ENCODE results near the gene MLLT11.

The MLLT11 gene

GRCh38 chr1:151060007-151060656 lies at the start of gene MLLT11:
Gene MLLT11 (plus strand): TSS chr1:151060397. CDS start chr1:151067225, 6,828 bp downstream.
- H3K9ac ChIP-seq (ENCODE audit: low read depth in 1 of 2, low read length in 2 of 2): peak within 1 kb of the TSS; percentile 89 to 97
- H3K4me1 ChIP-seq (ENCODE audit: control insufficient read depth in 2 of 2, insufficient read depth in 2 of 2, low read length in 2 of 2): peaks cover 29 to 36% of the 10 kb centered on the region in 2 donors
- peaks cover 6 to 7% of the 10 kb centered on the region in 2 donors for H3K36me3 ChIP-seq (ENCODE audit: control insufficient read depth in 2 of 2, insufficient read depth in 2 of 2, low read length in 2 of 2)
- H3K4me3 ChIP-seq (ENCODE audit: low read length in 2 of 2): peak within 1 kb of the TSS; percentile 89 to 98
- H3K27ac ChIP-seq (ENCODE audit: low read depth in 2 of 2, low read length in 2 of 2): peak within 1 kb of the TSS; percentile 89 to 96
- no peaks in the 10 kb centered on the region for H3K27me3 ChIP-seq (ENCODE audit: control insufficient read depth in 2 of 2, insufficient read depth in 2 of 2, low read length in 2 of 2)
- H3K9me3 ChIP-seq (ENCODE audit: control insufficient read depth in 2 of 2, low read length in 2 of 2): no peaks in the 10 kb centered on the region

- H3K4me3 ChIP-seq (ENCODE audit: low read length in 2 of 2): no peak overlapping the region
- no peaks in the 10 kb centered on the region for H3K27me3 ChIP-seq (ENCODE audit: control insufficient read depth in 2 of 2, insufficient read depth in 2 of 2, low read length in 2 of 2)
- H3K27ac ChIP-seq (ENCODE audit: low read depth in 2 of 2, low read length in 2 of 2): peak overlapping the region in 1 of 2 donors; percentile 9
- no peaks in the 10 kb centered on the region for H3K9me3 ChIP-seq (ENCODE audit: control insufficient read depth in 2 of 2, low read length in 2 of 2)
- H3K9ac ChIP-seq (ENCODE audit: low read depth in 1 of 2, low read length in 2 of 2): no peak overlapping the region
- no peaks in the 10 kb centered on the region for H3K36me3 ChIP-seq (ENCODE audit: control insufficient read depth in 2 of 2, insufficient read depth in 2 of 2, low read length in 2 of 2)
- H3K4me1 ChIP-seq (ENCODE audit: control insufficient read depth in 2 of 2, insufficient read depth in 2 of 2, low read length in 2 of 2): peaks cover 35 to 41% of the 10 kb centered on the region in 2 donors
Measured at GRCh38 chr1:151011154-151011850, 48.9 kb upstream of the MLLT11 start.

GRCh38 chr1:151012684-151013471 lies 47.3 kb upstream of the MLLT11 start:
- Histone ChIP-seq H3K36me3 (ENCODE audit: control insufficient read depth in 2 of 2, insufficient read depth in 2 of 2, low read length in 2 of 2) (no peaks in the 10 kb centered on the region), H3K4me1 (ENCODE audit: control insufficient read depth in 2 of 2, insufficient read depth in 2 of 2, low read length in 2 of 2) (peaks cover 28 to 30% of the 10 kb centered on the region in 2 donors), H3K27ac (ENCODE audit: low read depth in 2 of 2, low read length in 2 of 2) (peak overlapping the region; percentile 62 to 63), H3K9ac (ENCODE audit: low read depth in 1 of 2, low read length in 2 of 2) (no peak overlapping the region), H3K9me3 (ENCODE audit: control insufficient read depth in 2 of 2, low read length in 2 of 2) (no peaks in the 10 kb centered on the region), H3K27me3 (ENCODE audit: control insufficient read depth in 2 of 2, insufficient read depth in 2 of 2, low read length in 2 of 2) (no peaks in the 10 kb centered on the region), H3K4me3 (ENCODE audit: low read length in 2 of 2) (peak overlapping the region; percentile 1 to 27)

GRCh38 chr1:151013518-151013917 lies 46.7 kb upstream of the MLLT11 start:
- Histone ChIP-seq H3K9me3 (ENCODE audit: control insufficient read depth in 2 of 2, low read length in 2 of 2) (no peaks in the 10 kb centered on the region), H3K27ac (ENCODE audit: low read depth in 2 of 2, low read length in 2 of 2) (peak overlapping the region; percentile 62 to 63), H3K4me3 (ENCODE audit: low read length in 2 of 2) (peak overlapping the region; percentile 1 to 27), H3K4me1 (ENCODE audit: control insufficient read depth in 2 of 2, insufficient read depth in 2 of 2, low read length in 2 of 2) (peaks cover 28 to 30% of the 10 kb centered on the region in 2 donors), H3K27me3 (ENCODE audit: control insufficient read depth in 2 of 2, insufficient read depth in 2 of 2, low read length in 2 of 2) (no peaks in the 10 kb centered on the region), H3K9ac (ENCODE audit: low read depth in 1 of 2, low read length in 2 of 2) (no peak overlapping the region), H3K36me3 (ENCODE audit: control insufficient read depth in 2 of 2, insufficient read depth in 2 of 2, low read length in 2 of 2) (peaks cover 0 to 5% of the 10 kb centered on the region in 2 donors)

GRCh38 chr1:151024540-151025146 lies 35.6 kb upstream of the MLLT11 start:
- Histone ChIP-seq H3K4me1 (ENCODE audit: control insufficient read depth in 2 of 2, insufficient read depth in 2 of 2, low read length in 2 of 2) (no peaks in the 10 kb centered on the region), H3K27ac (ENCODE audit: low read depth in 2 of 2, low read length in 2 of 2) (no peak overlapping the region), H3K9ac (ENCODE audit: low read depth in 1 of 2, low read length in 2 of 2) (no peak overlapping the region), H3K9me3 (ENCODE audit: control insufficient read depth in 2 of 2, low read length in 2 of 2) (no peaks in the 10 kb centered on the region), H3K4me3 (ENCODE audit: low read length in 2 of 2) (no peak overlapping the region), H3K27me3 (ENCODE audit: control insufficient read depth in 2 of 2, insufficient read depth in 2 of 2, low read length in 2 of 2) (no peaks in the 10 kb centered on the region), H3K36me3 (ENCODE audit: control insufficient read depth in 2 of 2, insufficient read depth in 2 of 2, low read length in 2 of 2) (peaks cover 14 to 26% of the 10 kb centered on the region in 2 donors)

- Histone ChIP-seq H3K27ac (ENCODE audit: low read depth in 2 of 2, low read length in 2 of 2) (no peak overlapping the region), H3K9me3 (ENCODE audit: control insufficient read depth in 2 of 2, low read length in 2 of 2) (no peaks in the 10 kb centered on the region), H3K4me1 (ENCODE audit: control insufficient read depth in 2 of 2, insufficient read depth in 2 of 2, low read length in 2 of 2) (no peaks in the 10 kb centered on the region), H3K4me3 (ENCODE audit: low read length in 2 of 2) (no peak overlapping the region), H3K27me3 (ENCODE audit: control insufficient read depth in 2 of 2, insufficient read depth in 2 of 2, low read length in 2 of 2) (no peaks in the 10 kb centered on the region), H3K36me3 (ENCODE audit: control insufficient read depth in 2 of 2, insufficient read depth in 2 of 2, low read length in 2 of 2) (peaks cover 24 to 38% of the 10 kb centered on the region in 2 donors), H3K9ac (ENCODE audit: low read depth in 1 of 2, low read length in 2 of 2) (no peak overlapping the region)
Measured at GRCh38 chr1:151026460-151026859, 33.7 kb upstream of the MLLT11 start.

- Histone ChIP-seq H3K4me1 (ENCODE audit: control insufficient read depth in 2 of 2, insufficient read depth in 2 of 2, low read length in 2 of 2) (no peaks in the 10 kb centered on the region), H3K4me3 (ENCODE audit: low read length in 2 of 2) (no peak overlapping the region), H3K9me3 (ENCODE audit: control insufficient read depth in 2 of 2, low read length in 2 of 2) (no peaks in the 10 kb centered on the region), H3K27ac (ENCODE audit: low read depth in 2 of 2, low read length in 2 of 2) (no peak overlapping the region), H3K9ac (ENCODE audit: low read depth in 1 of 2, low read length in 2 of 2) (no peak overlapping the region), H3K27me3 (ENCODE audit: control insufficient read depth in 2 of 2, insufficient read depth in 2 of 2, low read length in 2 of 2) (no peaks in the 10 kb centered on the region), H3K36me3 (ENCODE audit: control insufficient read depth in 2 of 2, insufficient read depth in 2 of 2, low read length in 2 of 2) (peaks cover 37 to 46% of the 10 kb centered on the region in 2 donors)
Measured at GRCh38 chr1:151032164-151032563, 28.0 kb upstream of the MLLT11 start.

- Histone ChIP-seq H3K27me3 (ENCODE audit: control insufficient read depth in 2 of 2, insufficient read depth in 2 of 2, low read length in 2 of 2) (no peaks in the 10 kb centered on the region), H3K4me1 (ENCODE audit: control insufficient read depth in 2 of 2, insufficient read depth in 2 of 2, low read length in 2 of 2) (no peaks in the 10 kb centered on the region), H3K4me3 (ENCODE audit: low read length in 2 of 2) (no peak overlapping the region), H3K9me3 (ENCODE audit: control insufficient read depth in 2 of 2, low read length in 2 of 2) (no peaks in the 10 kb centered on the region), H3K36me3 (ENCODE audit: control insufficient read depth in 2 of 2, insufficient read depth in 2 of 2, low read length in 2 of 2) (peaks cover 28 to 30% of the 10 kb centered on the region in 2 donors), H3K9ac (ENCODE audit: low read depth in 1 of 2, low read length in 2 of 2) (no peak overlapping the region), H3K27ac (ENCODE audit: low read depth in 2 of 2, low read length in 2 of 2) (no peak overlapping the region)
Measured at GRCh38 chr1:151035167-151035566, 25.0 kb upstream of the MLLT11 start.

GRCh38 chr1:151036356-151036755 lies 23.8 kb upstream of the MLLT11 start, which contains the start of gene BNIPL:
Gene BNIPL (plus strand): TSS chr1:151036586. CDS start chr1:151036726, 140 bp downstream.
- H3K4me1 ChIP-seq (ENCODE audit: control insufficient read depth in 2 of 2, insufficient read depth in 2 of 2, low read length in 2 of 2): no peaks in the 10 kb centered on the region

More at GRCh38 chr1:151036356-151036755, 23.8 kb upstream of the MLLT11 start, which contains the start of gene BNIPL:
- Histone ChIP-seq H3K36me3 (ENCODE audit: control insufficient read depth in 2 of 2, insufficient read depth in 2 of 2, low read length in 2 of 2) (peaks cover 20 to 21% of the 10 kb centered on the region in 2 donors), H3K9me3 (ENCODE audit: control insufficient read depth in 2 of 2, low read length in 2 of 2) (no peaks in the 10 kb centered on the region), H3K9ac (ENCODE audit: low read depth in 1 of 2, low read length in 2 of 2) (no peak within 1 kb of the TSS), H3K4me3 (ENCODE audit: low read length in 2 of 2) (no peak within 1 kb of the TSS), H3K27ac (ENCODE audit: low read depth in 2 of 2, low read length in 2 of 2) (no peak within 1 kb of the TSS), H3K27me3 (ENCODE audit: control insufficient read depth in 2 of 2, insufficient read depth in 2 of 2, low read length in 2 of 2) (no peaks in the 10 kb centered on the region)

Data from mucosa of rectum (tissue), 2 donors.